Sigmoid colon (tissue), 4 donors: ENCODE measurements around the gene WNK1.

ENCODE experiments used
- EP300 ChIP-seq, 4 donors: sonication (generic); formaldehyde crosslinking; IDR thresholded peaks; one replicate each; pipeline ENCODE4 v1.6.1; 2017; ENCODE audit warnings: antibody characterized with exemption in 4 of 4
- POLR2AphosphoS5 ChIP-seq, 4 donors: sonication (generic); formaldehyde crosslinking; IDR thresholded peaks; one replicate each; pipeline ENCODE4 v1.6.1; 2017; ENCODE audit warnings: antibody characterized with exemption in 4 of 4
- TF ChIP-seq, protein P1 (sequence below), 4 experiments: fragments of 450-650 bp in 3 of 4; fragments of 200-600 bp in 1 of 4; IDR thresholded peaks; one replicate each; pipeline ENCODE4 v1.5.1; 2016 to 2019; ENCODE audit warnings: antibody characterized with exemption in 4 of 4, mild to moderate bottlenecking in 3 of 4, moderate library complexity in 2 of 4

- TF ChIP-seq, protein P1, sequence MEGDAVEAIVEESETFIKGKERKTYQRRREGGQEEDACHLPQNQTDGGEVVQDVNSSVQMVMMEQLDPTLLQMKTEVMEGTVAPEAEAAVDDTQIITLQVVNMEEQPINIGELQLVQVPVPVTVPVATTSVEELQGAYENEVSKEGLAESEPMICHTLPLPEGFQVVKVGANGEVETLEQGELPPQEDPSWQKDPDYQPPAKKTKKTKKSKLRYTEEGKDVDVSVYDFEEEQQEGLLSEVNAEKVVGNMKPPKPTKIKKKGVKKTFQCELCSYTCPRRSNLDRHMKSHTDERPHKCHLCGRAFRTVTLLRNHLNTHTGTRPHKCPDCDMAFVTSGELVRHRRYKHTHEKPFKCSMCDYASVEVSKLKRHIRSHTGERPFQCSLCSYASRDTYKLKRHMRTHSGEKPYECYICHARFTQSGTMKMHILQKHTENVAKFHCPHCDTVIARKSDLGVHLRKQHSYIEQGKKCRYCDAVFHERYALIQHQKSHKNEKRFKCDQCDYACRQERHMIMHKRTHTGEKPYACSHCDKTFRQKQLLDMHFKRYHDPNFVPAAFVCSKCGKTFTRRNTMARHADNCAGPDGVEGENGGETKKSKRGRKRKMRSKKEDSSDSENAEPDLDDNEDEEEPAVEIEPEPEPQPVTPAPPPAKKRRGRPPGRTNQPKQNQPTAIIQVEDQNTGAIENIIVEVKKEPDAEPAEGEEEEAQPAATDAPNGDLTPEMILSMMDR (IDR thresholded peaks at IDR 0.05) = no peak
- TF ChIP-seq POLR2AphosphoS5 (IDR thresholded peaks at IDR 0.05) (no peak), EP300 (IDR thresholded peaks at IDR 0.05) (no peak)
These were observed 194.3 kb downstream of the WNK1 start for GRCh38 chr12:946631-947030.
